KMS-11 (cell line): ENCODE results near the gene ZNF827.

Experiments
- H2AFZ ChIP-seq: fragments of 200-600 bp; sonication (generic); 2 replicates; pipeline ENCODE4 v1.6.1; 2016; ENCODE audit warnings: antibody characterized with exemption, mixed run types, low read depth
- H3K27ac ChIP-seq: fragments of 200-600 bp; sonication (generic); 2 replicates; pipeline ENCODE4 v1.6.1; 2016; ENCODE audit warnings: mild to moderate bottlenecking, mixed run types
- H3K27me3 ChIP-seq: fragments of 200-600 bp; sonication (generic); 2 replicates; pipeline ENCODE4 v1.6.1; 2017; ENCODE audit warnings: mild to moderate bottlenecking, low read depth, mixed run types, moderate library complexity; ENCODE audit not compliant: insufficient read depth
- H3K36me3 ChIP-seq: fragments of 200-600 bp; sonication (generic); 2 replicates; pipeline ENCODE4 v1.6.1; 2017; ENCODE audit warnings: mild to moderate bottlenecking, mixed run types; ENCODE audit not compliant: insufficient read depth
- H3K4me1 ChIP-seq: fragments of 200-600 bp; sonication (generic); 2 replicates; pipeline ENCODE4 v1.6.1; 2016; ENCODE audit warnings: mild to moderate bottlenecking, low read depth, mixed run types; ENCODE audit not compliant: poor library complexity, severe bottlenecking
- H3K4me2 ChIP-seq: fragments of 200-600 bp; sonication (generic); 2 replicates; pipeline ENCODE4 v1.7.0; 2016; ENCODE audit warnings: mild to moderate bottlenecking, mixed run types
- H3K4me3 ChIP-seq: fragments of 200-600 bp; sonication (generic); IDR thresholded peaks from 2 replicates; pipeline ENCODE4 v1.6.1; 2017; ENCODE audit warnings: low read depth, low read length, mixed read lengths; ENCODE audit not compliant: insufficient read depth
- H3K79me2 ChIP-seq: fragments of 200-600 bp; sonication (generic); 2 replicates; pipeline ENCODE4 v1.6.1; 2016; ENCODE audit warnings: low read depth, mixed run types; ENCODE audit not compliant: insufficient read depth
- H3K9ac ChIP-seq: fragments of 200-600 bp; sonication (generic); 2 replicates; pipeline ENCODE4 v1.6.1; 2016; ENCODE audit warnings: mild to moderate bottlenecking, mixed run types
- H4K20me1 ChIP-seq: fragments of 200-600 bp; sonication (generic); 2 replicates; pipeline ENCODE4 v1.6.1; 2016; ENCODE audit warnings: mild to moderate bottlenecking, mixed run types; ENCODE audit not compliant: insufficient read depth
- CTCF ChIP-seq: fragments of 200-600 bp; sonication (generic); conservative IDR thresholded peaks from 2 replicates; pipeline ENCODE4 v1.6.1; 2017; ENCODE audit warnings: low read depth, mild to moderate bottlenecking, antibody characterized with exemption, low read length, moderate library complexity, mixed read lengths

Gene ZNF827

GRCh38 chr4:145825255-145825654 lies 113.4 kb downstream of the ZNF827 start:
- Histone ChIP-seq H4K20me1 (no peaks in the 10 kb centered on the region), H2AFZ (no peak overlapping the region), H3K36me3 (no peaks in the 10 kb centered on the region), H3K79me2 (no peaks in the 10 kb centered on the region), H3K9ac (no peak overlapping the region), H3K27me3 (no peaks in the 10 kb centered on the region), H3K4me2 (no peak overlapping the region), H3K27ac (no peak overlapping the region), H3K4me1 (peaks cover 38% of the 10 kb centered on the region), H3K4me3 (no peak overlapping the region)
- no peak for TF ChIP-seq CTCF

GRCh38 chr4:145824463-145824862 lies 114.2 kb downstream of the ZNF827 start:
- H3K27ac ChIP-seq: no peak overlapping the region
- no peak for TF ChIP-seq CTCF

GRCh38 chr4:145823743-145824142 lies 114.9 kb downstream of the ZNF827 start:
- Histone ChIP-seq H3K36me3 (no peaks in the 10 kb centered on the region), H3K4me2 (no peak overlapping the region)
- no peak for TF ChIP-seq CTCF

More at GRCh38 chr4:145824463-145824862, 114.2 kb downstream of the ZNF827 start:
- no peak overlapping the region for H3K4me2 ChIP-seq
- no peaks in the 10 kb centered on the region for H3K27me3 ChIP-seq
- no peak overlapping the region for H3K4me3 ChIP-seq
- H3K36me3 ChIP-seq: no peaks in the 10 kb centered on the region
- H2AFZ ChIP-seq: no peak overlapping the region
- no peaks in the 10 kb centered on the region for H3K79me2 ChIP-seq
- H3K9ac ChIP-seq: no peak overlapping the region
- H3K4me1 ChIP-seq: peaks cover 37% of the 10 kb centered on the region
- H4K20me1 ChIP-seq: no peaks in the 10 kb centered on the region

GRCh38 chr4:145822581-145822980 lies 116.0 kb downstream of the ZNF827 start:
- H3K27ac ChIP-seq: no peak overlapping the region
- TF ChIP-seq CTCF: no peak
- H2AFZ ChIP-seq: no peak overlapping the region
- H3K79me2 ChIP-seq: no peaks in the 10 kb centered on the region
- H3K27me3 ChIP-seq: no peaks in the 10 kb centered on the region
- no peak overlapping the region for H3K4me2 ChIP-seq
- no peaks in the 10 kb centered on the region for H4K20me1 ChIP-seq
- no peaks in the 10 kb centered on the region for H3K36me3 ChIP-seq
- peaks cover 35% of the 10 kb centered on the region for H3K4me1 ChIP-seq
- H3K9ac ChIP-seq: no peak overlapping the region
- H3K4me3 ChIP-seq: no peak overlapping the region

More at GRCh38 chr4:145823743-145824142, 114.9 kb downstream of the ZNF827 start:
- H3K4me1 ChIP-seq: peaks cover 37% of the 10 kb centered on the region
- no peak overlapping the region for H2AFZ ChIP-seq
- H3K27ac ChIP-seq: no peak overlapping the region
- no peak overlapping the region for H3K9ac ChIP-seq
- no peaks in the 10 kb centered on the region for H3K27me3 ChIP-seq
- no peaks in the 10 kb centered on the region for H4K20me1 ChIP-seq
- H3K4me3 ChIP-seq: no peak overlapping the region
- no peaks in the 10 kb centered on the region for H3K79me2 ChIP-seq
